GM12872 (cell line): ENCODE measurements around the gene APOL5.

Source experiments
- CTCF ChIP-seq: IDR thresholded peaks from 3 replicates; pipeline ENCODE4 v1.5.1; 2011; ENCODE audit warnings: low read depth, mild to moderate bottlenecking, low read length, moderate library complexity; ENCODE audit not compliant: insufficient read depth

Gene APOL5, protein sequence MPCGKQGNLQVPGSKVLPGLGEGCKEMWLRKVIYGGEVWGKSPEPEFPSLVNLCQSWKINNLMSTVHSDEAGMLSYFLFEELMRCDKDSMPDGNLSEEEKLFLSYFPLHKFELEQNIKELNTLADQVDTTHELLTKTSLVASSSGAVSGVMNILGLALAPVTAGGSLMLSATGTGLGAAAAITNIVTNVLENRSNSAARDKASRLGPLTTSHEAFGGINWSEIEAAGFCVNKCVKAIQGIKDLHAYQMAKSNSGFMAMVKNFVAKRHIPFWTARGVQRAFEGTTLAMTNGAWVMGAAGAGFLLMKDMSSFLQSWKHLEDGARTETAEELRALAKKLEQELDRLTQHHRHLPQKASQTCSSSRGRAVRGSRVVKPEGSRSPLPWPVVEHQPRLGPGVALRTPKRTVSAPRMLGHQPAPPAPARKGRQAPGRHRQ

GRCh38 chr22:35717572-35717971 is at the start of gene APOL5:
APOL5 (plus strand) TSS chr22:35717872; CDS start chr22:35717872, 0 bp downstream.
- TF ChIP-seq CTCF = no peak

DNA sequence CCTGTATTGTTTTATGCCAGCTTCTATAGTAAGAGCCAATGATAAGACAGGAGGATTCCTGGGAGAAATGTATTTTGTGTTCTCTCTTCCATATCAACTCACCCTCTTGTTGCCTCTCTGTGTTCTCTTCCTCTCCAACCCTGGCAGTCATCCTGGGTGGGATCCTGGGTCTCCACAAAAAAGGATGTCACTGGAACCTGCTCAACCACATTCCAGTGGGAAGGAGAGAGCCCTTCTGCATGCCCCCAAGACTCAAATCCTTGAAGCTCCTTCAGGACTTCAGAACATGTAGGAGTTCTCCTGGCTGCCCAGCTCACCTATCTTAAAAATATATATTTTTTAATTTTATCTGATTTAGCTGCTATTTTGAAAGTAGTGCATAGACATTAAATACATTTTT is 43.3 kb upstream of the APOL5 start:
- TF ChIP-seq CTCF = no peak

GRCh38 chr22:35677460-35678187 is 40.0 kb upstream of the APOL5 start:
- no peak for TF ChIP-seq CTCF

GRCh38 chr22:35678836-35679235 is 38.8 kb upstream of the APOL5 start:
- TF ChIP-seq CTCF = no peak

DNA sequence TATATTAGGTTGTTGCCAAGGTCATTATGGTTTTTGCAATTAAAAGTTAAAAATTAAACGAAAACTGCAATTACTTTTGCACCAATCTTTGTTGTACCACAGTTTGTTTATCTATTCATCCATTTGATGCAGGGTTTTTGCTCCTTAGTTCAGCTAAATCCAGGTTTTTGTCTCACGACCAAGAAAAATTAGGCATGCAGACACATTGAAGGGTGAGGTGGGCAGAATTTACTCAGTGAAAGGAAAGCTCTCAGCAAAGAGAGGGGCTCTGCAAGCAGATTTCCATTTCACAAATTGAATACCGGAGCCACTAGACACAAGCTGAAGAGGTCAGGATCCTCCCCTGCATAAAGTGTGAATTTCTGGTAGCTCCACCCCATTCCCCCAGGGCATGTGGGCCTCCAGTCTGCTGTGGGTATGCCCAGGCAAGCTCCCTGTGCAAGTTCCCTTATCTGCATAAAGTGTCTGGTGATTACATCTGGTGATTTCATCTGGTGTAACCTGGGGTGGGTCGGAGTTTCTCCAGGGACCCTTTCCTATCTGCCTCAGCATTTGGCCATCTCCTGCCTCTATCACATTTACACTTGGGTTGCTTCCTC is 36.1 kb upstream of the APOL5 start:
- TF ChIP-seq CTCF = no peak

GRCh38 chr22:35683560-35683959 is 34.1 kb upstream of the APOL5 start:
- no peak for TF ChIP-seq CTCF

GRCh38 chr22:35684270-35684700 is 33.4 kb upstream of the APOL5 start:
- no peak for TF ChIP-seq CTCF
